Jurkat, Clone E6-1 (cell line): ENCODE results near the gene LDLRAP1.

Experiments
- DNase-seq: peaks from one replicate; pipeline ENCODE4 v3.0.0-alpha.2; 2011; ENCODE audit warnings: low read depth, low spot score
- H3K4me3 ChIP-seq: 2 replicates; pipeline ENCODE4 v1.5.1; 2011; ENCODE audit warnings: mild to moderate bottlenecking, low read length, control low read depth, moderate library complexity

The LDLRAP1 gene

GRCh38 chr1:25556791-25557476 lies 13.5 kb downstream of the LDLRAP1 start:
- DNase-seq = peak; percentile 73
- no peak overlapping the region for H3K4me3 ChIP-seq

GRCh38 chr1:25557543-25557942 lies 14.1 kb downstream of the LDLRAP1 start:
- no peak for DNase-seq

DNA sequence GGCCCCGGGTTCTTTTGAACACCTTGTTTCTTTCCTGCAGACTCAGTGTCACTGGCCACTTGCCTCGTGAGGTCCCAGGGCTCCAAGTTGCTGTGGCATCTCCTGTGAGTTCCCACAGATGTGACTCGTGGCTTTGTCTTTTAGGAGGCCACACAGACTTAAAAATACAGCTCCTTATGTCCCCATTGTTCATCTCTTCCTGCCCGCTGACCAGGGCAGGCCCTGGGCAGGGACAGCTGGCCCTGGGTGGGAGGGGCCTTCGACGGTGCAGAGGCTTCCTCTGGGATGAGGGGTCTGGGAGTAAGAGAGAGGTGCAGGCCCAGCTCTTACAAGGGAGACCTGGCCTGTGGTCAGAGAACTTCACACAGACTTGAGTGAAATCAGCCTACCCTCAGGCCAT lies 15.6 kb downstream of the LDLRAP1 start:
- no peak for DNase-seq
- no peak overlapping the region for H3K4me3 ChIP-seq

More at GRCh38 chr1:25557543-25557942, 14.1 kb downstream of the LDLRAP1 start:
- H3K4me3 ChIP-seq = no peak overlapping the region

GRCh38 chr1:25560001-25560400 lies 16.6 kb downstream of the LDLRAP1 start:
- no peak overlapping the region for H3K4me3 ChIP-seq
- DNase-seq = no peak

GRCh38 chr1:25560788-25561187 lies 17.4 kb downstream of the LDLRAP1 start:
- no peak overlapping the region for H3K4me3 ChIP-seq
- no peak for DNase-seq

GRCh38 chr1:25561421-25562100 lies 18.2 kb downstream of the LDLRAP1 start:
- no peak overlapping the region for H3K4me3 ChIP-seq
- DNase-seq = no peak

DNA sequence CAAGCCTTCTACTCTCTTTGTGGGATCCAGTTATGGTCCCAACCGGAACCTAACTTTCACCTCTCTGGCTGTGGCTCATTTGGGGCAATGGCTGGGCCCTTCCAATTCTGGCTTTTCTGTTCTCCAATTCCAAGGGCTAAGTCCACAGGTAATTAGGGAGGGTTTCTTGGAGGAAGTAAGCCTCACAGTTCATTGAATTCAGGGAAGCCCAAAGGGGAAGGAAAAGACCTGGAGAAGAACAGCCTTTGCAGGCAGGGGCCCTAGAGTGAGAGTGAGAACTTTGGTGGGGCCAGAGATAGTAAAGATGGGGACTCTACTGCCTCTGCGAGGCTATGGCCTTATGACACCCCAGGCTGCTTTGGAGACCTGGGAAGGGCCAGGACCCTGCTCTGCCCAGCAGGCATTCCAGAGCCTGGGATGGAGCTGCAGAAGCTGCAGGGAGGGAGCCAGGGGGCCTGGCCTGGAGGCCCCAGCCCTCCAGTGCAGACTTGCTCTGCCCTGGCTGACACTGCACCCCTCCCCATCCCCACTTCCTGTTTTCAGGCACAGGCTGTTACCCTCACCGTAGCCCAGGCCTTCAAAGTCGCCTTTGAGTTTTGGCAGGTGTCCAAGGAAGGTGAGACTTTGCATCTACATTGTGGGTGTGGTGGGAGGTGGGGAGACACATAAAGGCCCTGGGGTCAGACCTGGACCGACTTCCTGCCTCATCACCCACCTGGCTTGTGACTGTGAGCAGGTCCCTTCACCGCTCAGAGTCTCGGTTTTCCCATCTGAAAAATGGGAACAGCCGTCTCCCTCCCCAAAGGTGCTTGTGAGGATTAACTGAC lies 18.9 kb downstream of the LDLRAP1 start:
- H3K4me3 ChIP-seq = no peak overlapping the region
- DNase-seq = peak; percentile 90

GRCh38 chr1:25562928-25563283 lies 19.5 kb downstream of the LDLRAP1 start:
- no peak for DNase-seq
- no peak overlapping the region for H3K4me3 ChIP-seq

DNA sequence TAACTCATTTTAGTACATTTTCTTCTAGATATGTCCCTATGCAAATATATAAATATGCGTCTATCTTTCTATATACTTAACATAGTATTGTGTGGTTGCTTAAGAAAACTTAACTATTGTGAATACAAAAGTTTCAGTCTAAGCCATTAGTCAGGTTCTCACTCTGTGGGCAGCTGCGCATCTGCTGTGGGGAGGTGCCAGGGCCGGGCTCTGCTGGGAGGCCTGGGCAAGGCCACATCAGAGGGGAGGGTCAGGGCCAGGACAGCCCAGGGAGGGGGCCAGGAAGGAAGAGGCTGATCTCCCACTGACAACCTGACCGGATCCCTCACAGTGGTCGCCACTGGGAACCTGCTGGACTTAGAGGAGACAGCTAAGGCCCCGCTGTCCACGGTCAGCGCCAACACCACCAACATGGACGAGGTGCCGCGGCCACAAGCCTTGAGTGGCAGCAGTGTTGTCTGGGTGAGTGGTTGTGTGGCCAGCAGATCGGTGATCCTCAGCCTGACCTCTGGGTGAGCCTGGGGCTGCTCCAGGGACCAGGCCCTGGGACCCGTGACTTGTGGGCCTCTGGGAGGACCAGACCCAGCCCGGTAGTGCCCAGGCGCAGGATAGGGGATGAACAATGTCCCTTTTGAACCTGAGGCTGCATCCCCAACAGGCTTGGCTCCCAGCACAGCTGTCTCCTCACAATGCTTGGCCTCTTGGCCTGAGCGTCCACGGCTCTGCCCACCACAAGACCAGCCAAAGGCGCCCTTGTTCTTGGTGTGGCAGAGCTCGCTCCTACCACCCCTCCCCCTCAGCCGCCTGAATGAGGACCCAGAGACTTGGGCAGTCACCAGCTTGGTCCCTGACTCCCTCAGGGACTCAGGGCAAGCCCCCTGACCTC lies 20.2 kb downstream of the LDLRAP1 start:
- DNase-seq = no peak
- no peak overlapping the region for H3K4me3 ChIP-seq

DNA sequence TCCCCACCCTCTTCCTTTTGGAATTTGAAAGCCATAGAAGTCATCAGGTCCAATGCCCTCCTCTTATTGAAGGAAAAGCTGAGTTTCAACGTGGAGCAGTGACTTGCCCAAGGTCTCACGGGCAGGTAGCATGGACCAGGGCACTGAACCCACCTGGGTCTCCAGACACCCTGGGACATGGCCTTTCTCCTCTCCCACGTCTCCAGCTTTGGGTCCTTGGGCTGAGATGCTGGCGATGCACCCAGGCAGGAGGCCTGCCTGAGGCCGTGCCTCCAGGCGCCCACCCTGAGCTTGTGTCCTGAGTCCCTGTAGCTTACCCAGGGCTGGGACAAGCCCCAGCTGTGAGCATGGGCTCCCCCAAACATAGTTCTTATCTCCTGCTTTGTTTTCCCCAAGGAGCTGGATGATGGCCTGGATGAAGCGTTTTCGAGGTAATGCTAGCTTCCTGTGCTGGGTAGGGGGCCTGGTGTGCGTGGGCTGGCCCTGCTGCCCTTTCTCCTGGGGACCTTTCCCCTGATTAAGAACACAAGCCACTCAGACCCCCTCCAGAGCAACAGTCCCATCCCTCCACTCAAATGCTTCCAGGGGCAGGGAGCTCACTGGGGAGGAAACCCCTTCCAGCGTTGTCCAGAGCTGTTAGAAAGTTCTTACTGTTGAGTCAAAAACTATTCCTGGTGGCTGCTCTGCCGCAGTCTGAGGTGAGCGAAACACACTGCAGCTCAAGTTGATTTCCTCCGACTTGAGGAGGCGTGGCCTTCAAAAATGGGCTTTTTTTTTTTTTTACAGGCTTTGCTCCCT lies 21.6 kb downstream of the LDLRAP1 start:
- no peak overlapping the region for H3K4me3 ChIP-seq
- DNase-seq = peak; percentile 37

DNA sequence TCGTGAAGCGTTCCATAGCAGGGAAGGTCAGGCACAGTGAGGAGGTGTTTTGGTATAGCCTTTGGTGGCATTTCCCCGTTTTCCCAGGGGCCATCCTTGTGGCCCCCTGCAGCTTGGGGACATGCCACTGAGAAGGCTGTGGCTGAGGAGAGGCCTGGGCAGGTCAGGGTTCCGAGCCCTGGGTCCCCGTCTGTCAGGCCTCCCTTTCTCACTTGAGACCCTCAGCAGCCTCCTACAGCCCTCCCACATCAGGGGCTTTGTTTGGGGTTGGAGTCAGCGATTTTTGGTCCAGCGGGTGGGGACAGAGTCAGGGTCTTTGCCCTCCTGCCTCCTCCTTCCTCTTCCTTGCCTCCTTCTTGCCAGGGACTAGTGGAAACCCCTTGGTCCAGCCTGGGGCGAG lies 22.2 kb downstream of the LDLRAP1 start:
- H3K4me3 ChIP-seq = no peak overlapping the region
- no peak for DNase-seq

DNA sequence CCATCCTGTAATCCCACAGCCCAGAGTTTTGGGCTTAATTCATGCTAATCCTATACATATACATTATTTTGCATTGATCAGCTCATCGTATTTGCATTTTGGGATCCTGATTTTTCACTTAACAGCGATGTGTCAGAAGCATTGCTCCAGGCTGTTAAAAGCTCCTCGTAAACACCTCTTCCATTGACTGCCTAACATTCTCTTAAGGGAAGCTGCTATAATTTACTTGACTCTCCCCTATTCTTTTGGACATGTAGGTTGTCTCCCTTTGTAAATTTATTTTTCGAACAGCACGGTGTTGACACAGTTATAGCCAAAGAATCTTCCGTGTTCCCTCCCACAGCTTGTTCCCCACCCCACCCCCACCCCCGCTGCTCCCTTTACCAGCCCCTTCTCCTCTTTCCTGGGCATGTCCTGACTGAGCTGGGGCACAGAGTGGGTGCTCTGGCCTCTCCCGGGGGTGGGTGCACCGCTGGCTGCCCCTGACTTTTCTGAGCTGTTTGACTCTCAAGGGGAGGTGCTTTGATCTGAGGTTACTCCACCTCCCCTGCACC lies 22.8 kb downstream of the LDLRAP1 start:
- DNase-seq = no peak
- H3K4me3 ChIP-seq = no peak overlapping the region

DNA sequence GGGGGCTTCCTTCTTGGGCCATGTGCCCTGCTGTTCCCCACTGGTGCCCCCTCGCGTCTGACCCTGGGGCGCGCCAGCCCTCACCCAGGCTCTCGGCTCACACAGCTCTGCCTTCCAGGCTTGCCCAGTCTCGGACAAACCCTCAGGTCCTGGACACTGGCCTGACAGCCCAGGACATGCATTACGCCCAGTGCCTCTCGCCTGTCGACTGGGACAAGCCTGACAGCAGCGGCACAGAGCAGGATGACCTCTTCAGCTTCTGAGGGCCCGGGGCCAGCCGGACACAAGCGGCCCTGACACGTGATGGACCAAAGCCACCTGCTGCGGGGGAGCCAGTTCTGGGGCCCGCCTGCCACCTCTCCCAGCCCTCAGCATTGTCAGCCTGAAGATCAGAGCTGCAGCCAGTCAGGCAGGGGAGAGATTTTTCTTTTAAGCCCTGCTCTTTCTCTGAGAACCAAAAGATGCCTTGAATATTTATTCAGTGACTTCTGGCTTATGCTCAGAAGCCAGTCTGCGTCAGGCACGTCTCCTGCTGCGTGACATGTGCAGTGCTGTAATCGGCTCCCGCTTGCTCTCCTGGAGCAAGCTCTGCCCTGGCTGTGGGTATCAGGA lies 23.4 kb downstream of the LDLRAP1 start:
- no peak overlapping the region for H3K4me3 ChIP-seq
- DNase-seq = no peak

DNA sequence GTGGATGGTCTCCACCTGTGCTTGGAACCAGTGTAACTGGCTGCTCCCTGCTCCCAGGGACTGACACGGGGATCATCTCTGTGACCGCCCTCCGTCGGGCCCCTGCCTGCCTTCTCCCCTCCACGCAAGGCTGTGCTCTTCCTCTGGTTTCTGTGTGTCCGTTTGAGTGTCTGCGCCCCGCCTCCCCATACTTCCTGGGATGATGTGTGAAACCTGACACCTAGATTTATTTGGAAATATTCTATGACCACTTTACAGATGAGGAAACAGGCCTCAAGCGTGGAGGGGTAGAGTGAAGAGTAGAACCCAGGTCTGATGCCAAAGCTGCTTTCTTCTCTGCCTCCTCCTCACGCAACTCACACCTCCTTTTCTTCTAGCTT lies 24.3 kb downstream of the LDLRAP1 start:
- no peak overlapping the region for H3K4me3 ChIP-seq
- no peak for DNase-seq

- no peak overlapping the region for H3K4me3 ChIP-seq
- DNase-seq = no peak
Measured at GRCh38 chr1:25568090-25568833, 24.9 kb downstream of the LDLRAP1 start.

GRCh38 chr1:25568834-25569596 lies 25.6 kb downstream of the LDLRAP1 start:
- DNase-seq = no peak
- H3K4me3 ChIP-seq = no peak overlapping the region
